Activated T-helper 17 cell treated with anti-CD3 and anti-CD28 coated beads, Interleukin-2, amount 50 U/mL, for 72 hours (primary cell): ENCODE data around the gene RREB1. TPM values are rescaled to one million over a fixed set of nuclear protein-coding genes. Genes with fewer than 3 reads are reported as not detected.
A peak's percentile ranks its signal among the peaks of the same experiment; 100 is the strongest.

ENCODE experiments used
- ATAC-seq: fragments of 150-1000 bp; cut with Tn5 transposase; replicated peaks from 2 replicates; pipeline ENCODE4 v1.10.0; 2021; ENCODE audit warnings: mild to moderate bottlenecking, moderate library complexity
- H3K27ac Mint-ChIP-seq: one replicate; pipeline ENCODE4 v1.8.0; 2022; ENCODE audit warnings: mixed read lengths
- H3K27me3 Mint-ChIP-seq: one replicate; pipeline ENCODE4 v1.8.0; 2022; ENCODE audit warnings: mixed read lengths
- H3K36me3 Mint-ChIP-seq: one replicate; pipeline ENCODE4 v1.8.0; 2022; ENCODE audit warnings: low read depth, mild to moderate bottlenecking, mixed read lengths
- H3K4me1 Mint-ChIP-seq: one replicate; pipeline ENCODE4 v1.8.0; 2022; ENCODE audit warnings: mixed read lengths
- H3K4me3 Mint-ChIP-seq: one replicate; pipeline ENCODE4 v1.8.0; 2022; ENCODE audit warnings: mild to moderate bottlenecking, mixed read lengths
- H3K9me3 Mint-ChIP-seq: one replicate; pipeline ENCODE4 v1.8.0; 2022; ENCODE audit warnings: mixed read lengths
- total RNA-seq, 2 donors: library from RNA; stranded (reverse); gene quantifications; one replicate each; pipeline ENCODE4 v1.2.3, GENCODE V29; 2022

Gene RREB1
- total RNA-seq, 2 donors from 2014 or later, result 14.8 to 21.9 TPM

- no peak overlapping the region for H3K27ac Mint-ChIP-seq
- H3K27me3 Mint-ChIP-seq, result no peaks in the 10 kb centered on the region
- H3K4me3 Mint-ChIP-seq, result no peak overlapping the region
- ATAC-seq, result no peak
- H3K9me3 Mint-ChIP-seq, result no peaks in the 10 kb centered on the region
- H3K4me1 Mint-ChIP-seq, result peaks cover 20% of the 10 kb centered on the region
- peaks cover 12% of the 10 kb centered on the region for H3K36me3 Mint-ChIP-seq
Measured at GRCh38 chr6:7166410-7167293, 58.9 kb downstream of the RREB1 start.

- no peaks in the 10 kb centered on the region for H3K9me3 Mint-ChIP-seq
- H3K27ac Mint-ChIP-seq, result no peak overlapping the region
- H3K27me3 Mint-ChIP-seq, result no peaks in the 10 kb centered on the region
- H3K4me1 Mint-ChIP-seq, result peaks cover 18% of the 10 kb centered on the region
- ATAC-seq, result no peak
- peaks cover 4% of the 10 kb centered on the region for H3K36me3 Mint-ChIP-seq
- no peak overlapping the region for H3K4me3 Mint-ChIP-seq
Measured at GRCh38 chr6:7169296-7169721, 61.5 kb downstream of the RREB1 start.

GRCh38 chr6:7170117-7170732 lies 62.5 kb downstream of the RREB1 start:
- Mint-ChIP-seq H3K36me3 (no peaks in the 10 kb centered on the region), H3K4me1 (peaks cover 14% of the 10 kb centered on the region), H3K9me3 (no peaks in the 10 kb centered on the region), H3K4me3 (no peak overlapping the region), H3K27ac (no peak overlapping the region), H3K27me3 (no peaks in the 10 kb centered on the region)
- ATAC-seq, result no peak

- H3K4me1 Mint-ChIP-seq, result peaks cover 9% of the 10 kb centered on the region
- no peak for ATAC-seq
- H3K27ac Mint-ChIP-seq, result peak overlapping the region; percentile 44
- no peak overlapping the region for H3K4me3 Mint-ChIP-seq
- no peaks in the 10 kb centered on the region for H3K27me3 Mint-ChIP-seq
- no peaks in the 10 kb centered on the region for H3K36me3 Mint-ChIP-seq
- H3K9me3 Mint-ChIP-seq, result no peaks in the 10 kb centered on the region
Measured at GRCh38 chr6:7171119-7171518, 63.4 kb downstream of the RREB1 start.

GRCh38 chr6:7171733-7172132 lies 64.0 kb downstream of the RREB1 start:
- Mint-ChIP-seq H3K36me3 (peaks cover 5% of the 10 kb centered on the region), H3K4me3 (no peak overlapping the region), H3K4me1 (peaks cover 7% of the 10 kb centered on the region), H3K9me3 (no peaks in the 10 kb centered on the region), H3K27me3 (no peaks in the 10 kb centered on the region), H3K27ac (peak overlapping the region; percentile 44)
- ATAC-seq, result no peak

GRCh38 chr6:7172649-7173048 lies 64.9 kb downstream of the RREB1 start:
- peak overlapping the region; percentile 22 for H3K27ac Mint-ChIP-seq
- H3K4me1 Mint-ChIP-seq, result peaks cover 4% of the 10 kb centered on the region
- no peak for ATAC-seq
- no peaks in the 10 kb centered on the region for H3K9me3 Mint-ChIP-seq
- no peak overlapping the region for H3K4me3 Mint-ChIP-seq
- peaks cover 14% of the 10 kb centered on the region for H3K36me3 Mint-ChIP-seq
- H3K27me3 Mint-ChIP-seq, result no peaks in the 10 kb centered on the region

- Mint-ChIP-seq H3K27ac (peak overlapping the region; percentile 8), H3K27me3 (no peaks in the 10 kb centered on the region), H3K4me1 (peaks cover 4% of the 10 kb centered on the region), H3K4me3 (no peak overlapping the region), H3K36me3 (peaks cover 27% of the 10 kb centered on the region), H3K9me3 (no peaks in the 10 kb centered on the region)
- no peak for ATAC-seq
Measured at GRCh38 chr6:7173843-7174503, 66.2 kb downstream of the RREB1 start.

- Mint-ChIP-seq H3K4me1 (peaks cover 4% of the 10 kb centered on the region), H3K36me3 (peaks cover 42% of the 10 kb centered on the region), H3K9me3 (no peaks in the 10 kb centered on the region), H3K4me3 (no peak overlapping the region), H3K27me3 (no peaks in the 10 kb centered on the region), H3K27ac (no peak overlapping the region)
- no peak for ATAC-seq
Measured at GRCh38 chr6:7175462-7175861, 67.7 kb downstream of the RREB1 start.

- no peak for ATAC-seq
- Mint-ChIP-seq H3K4me3 (no peak overlapping the region), H3K36me3 (peaks cover 50% of the 10 kb centered on the region), H3K4me1 (peaks cover under 1% of the 10 kb centered on the region), H3K27ac (no peak overlapping the region), H3K27me3 (no peaks in the 10 kb centered on the region), H3K9me3 (no peaks in the 10 kb centered on the region)
Measured at GRCh38 chr6:7176208-7176607, 68.4 kb downstream of the RREB1 start.

- Mint-ChIP-seq H3K27ac (peak overlapping the region; percentile 40), H3K9me3 (no peaks in the 10 kb centered on the region), H3K36me3 (peaks cover 70% of the 10 kb centered on the region), H3K4me1 (no peaks in the 10 kb centered on the region), H3K27me3 (no peaks in the 10 kb centered on the region), H3K4me3 (no peak overlapping the region)
- ATAC-seq, result no peak
Measured at GRCh38 chr6:7178280-7178679, 70.5 kb downstream of the RREB1 start.

- no peaks in the 10 kb centered on the region for H3K27me3 Mint-ChIP-seq
- H3K4me3 Mint-ChIP-seq, result no peak overlapping the region
- H3K27ac Mint-ChIP-seq, result no peak overlapping the region
- no peak for ATAC-seq
- no peaks in the 10 kb centered on the region for H3K4me1 Mint-ChIP-seq
- peaks cover 89% of the 10 kb centered on the region for H3K36me3 Mint-ChIP-seq
- H3K9me3 Mint-ChIP-seq, result no peaks in the 10 kb centered on the region
Measured at GRCh38 chr6:7180751-7181150, 73.0 kb downstream of the RREB1 start.

GRCh38 chr6:7183707-7184106 lies 75.9 kb downstream of the RREB1 start:
- Mint-ChIP-seq H3K27me3 (no peaks in the 10 kb centered on the region), H3K9me3 (no peaks in the 10 kb centered on the region), H3K36me3 (peaks cover 94% of the 10 kb centered on the region), H3K4me1 (peaks cover 5% of the 10 kb centered on the region), H3K27ac (peak overlapping the region; percentile 12), H3K4me3 (no peak overlapping the region)
- ATAC-seq, result no peak

- H3K36me3 Mint-ChIP-seq, result peaks cover 94% of the 10 kb centered on the region
Measured at GRCh38 chr6:7184502-7184901, 76.7 kb downstream of the RREB1 start.

GRCh38 chr6:7185561-7185960 lies 77.8 kb downstream of the RREB1 start:
- H3K4me1 Mint-ChIP-seq, result peaks cover 6% of the 10 kb centered on the region
- ATAC-seq, result no peak
- peaks cover 94% of the 10 kb centered on the region for H3K36me3 Mint-ChIP-seq
- H3K27ac Mint-ChIP-seq, result no peak overlapping the region
- H3K9me3 Mint-ChIP-seq, result no peaks in the 10 kb centered on the region
- no peaks in the 10 kb centered on the region for H3K27me3 Mint-ChIP-seq
- H3K4me3 Mint-ChIP-seq, result no peak overlapping the region

More at GRCh38 chr6:7184502-7184901, 76.7 kb downstream of the RREB1 start:
- Mint-ChIP-seq H3K27me3 (no peaks in the 10 kb centered on the region), H3K4me3 (no peak overlapping the region), H3K4me1 (peaks cover 6% of the 10 kb centered on the region), H3K9me3 (no peaks in the 10 kb centered on the region), H3K27ac (no peak overlapping the region)
- no peak for ATAC-seq
